GM19238 (cell line): ENCODE data around the gene CELSR2.
"Not testable (repeated sequence)": the region's sequence is repeated elsewhere in the genome, so short reads cannot be mapped to it uniquely, and the experiment has no call there.

Source experiments
- DNase-seq: peaks from one replicate; pipeline ENCODE4 v3.0.0; 2011; ENCODE audit warnings: low spot score; ENCODE audit not compliant: insufficient read length

Gene CELSR2, protein sequence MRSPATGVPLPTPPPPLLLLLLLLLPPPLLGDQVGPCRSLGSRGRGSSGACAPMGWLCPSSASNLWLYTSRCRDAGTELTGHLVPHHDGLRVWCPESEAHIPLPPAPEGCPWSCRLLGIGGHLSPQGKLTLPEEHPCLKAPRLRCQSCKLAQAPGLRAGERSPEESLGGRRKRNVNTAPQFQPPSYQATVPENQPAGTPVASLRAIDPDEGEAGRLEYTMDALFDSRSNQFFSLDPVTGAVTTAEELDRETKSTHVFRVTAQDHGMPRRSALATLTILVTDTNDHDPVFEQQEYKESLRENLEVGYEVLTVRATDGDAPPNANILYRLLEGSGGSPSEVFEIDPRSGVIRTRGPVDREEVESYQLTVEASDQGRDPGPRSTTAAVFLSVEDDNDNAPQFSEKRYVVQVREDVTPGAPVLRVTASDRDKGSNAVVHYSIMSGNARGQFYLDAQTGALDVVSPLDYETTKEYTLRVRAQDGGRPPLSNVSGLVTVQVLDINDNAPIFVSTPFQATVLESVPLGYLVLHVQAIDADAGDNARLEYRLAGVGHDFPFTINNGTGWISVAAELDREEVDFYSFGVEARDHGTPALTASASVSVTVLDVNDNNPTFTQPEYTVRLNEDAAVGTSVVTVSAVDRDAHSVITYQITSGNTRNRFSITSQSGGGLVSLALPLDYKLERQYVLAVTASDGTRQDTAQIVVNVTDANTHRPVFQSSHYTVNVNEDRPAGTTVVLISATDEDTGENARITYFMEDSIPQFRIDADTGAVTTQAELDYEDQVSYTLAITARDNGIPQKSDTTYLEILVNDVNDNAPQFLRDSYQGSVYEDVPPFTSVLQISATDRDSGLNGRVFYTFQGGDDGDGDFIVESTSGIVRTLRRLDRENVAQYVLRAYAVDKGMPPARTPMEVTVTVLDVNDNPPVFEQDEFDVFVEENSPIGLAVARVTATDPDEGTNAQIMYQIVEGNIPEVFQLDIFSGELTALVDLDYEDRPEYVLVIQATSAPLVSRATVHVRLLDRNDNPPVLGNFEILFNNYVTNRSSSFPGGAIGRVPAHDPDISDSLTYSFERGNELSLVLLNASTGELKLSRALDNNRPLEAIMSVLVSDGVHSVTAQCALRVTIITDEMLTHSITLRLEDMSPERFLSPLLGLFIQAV (N-terminal part only)

DNA sequence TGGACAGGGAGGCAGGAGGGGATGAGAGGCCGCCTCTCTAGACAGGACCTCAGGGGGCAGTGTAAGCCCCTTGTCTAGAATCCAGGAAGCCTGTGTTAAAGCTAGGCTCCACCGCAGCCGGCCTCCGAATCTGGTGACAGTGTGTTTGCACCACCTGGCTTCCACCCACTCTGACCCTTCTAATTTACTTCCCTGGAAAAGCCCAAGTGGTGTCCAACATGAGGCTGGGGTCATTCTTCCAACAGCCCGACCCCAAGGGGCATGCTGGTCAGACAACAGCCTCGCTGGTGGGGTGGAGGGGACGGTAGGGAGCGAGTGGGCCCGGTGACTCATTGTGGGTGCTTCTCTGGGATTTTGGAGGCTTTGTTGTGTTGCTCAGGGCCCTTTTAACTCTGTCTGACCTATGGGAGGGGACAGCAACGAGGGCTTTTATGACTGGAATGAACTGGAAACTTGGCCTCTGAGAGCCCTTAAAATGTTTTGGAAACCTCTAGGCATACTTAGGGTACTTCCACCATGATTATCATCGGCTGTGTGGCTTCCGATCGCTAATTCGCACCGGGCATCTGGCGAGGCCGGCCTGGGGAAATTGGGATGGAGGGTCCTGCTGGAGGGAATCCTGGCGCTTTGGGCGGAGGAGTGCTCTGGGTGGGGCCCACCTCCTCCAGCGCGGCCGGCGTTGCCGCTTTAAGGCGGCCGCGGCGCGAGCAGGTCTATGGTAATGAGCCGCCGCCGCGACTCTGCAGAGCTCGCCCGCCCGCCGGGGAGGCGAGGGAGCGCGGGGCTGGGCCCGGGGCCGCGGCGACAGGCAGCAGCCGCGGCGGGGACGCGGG is at the start of gene CELSR2:
CELSR2 (plus strand) TSS at position 743 of the 833 bp plus-strand sequence. CDS start 541 bp downstream, outside the sequence.
- DNase-seq: peak; percentile 88

DNA sequence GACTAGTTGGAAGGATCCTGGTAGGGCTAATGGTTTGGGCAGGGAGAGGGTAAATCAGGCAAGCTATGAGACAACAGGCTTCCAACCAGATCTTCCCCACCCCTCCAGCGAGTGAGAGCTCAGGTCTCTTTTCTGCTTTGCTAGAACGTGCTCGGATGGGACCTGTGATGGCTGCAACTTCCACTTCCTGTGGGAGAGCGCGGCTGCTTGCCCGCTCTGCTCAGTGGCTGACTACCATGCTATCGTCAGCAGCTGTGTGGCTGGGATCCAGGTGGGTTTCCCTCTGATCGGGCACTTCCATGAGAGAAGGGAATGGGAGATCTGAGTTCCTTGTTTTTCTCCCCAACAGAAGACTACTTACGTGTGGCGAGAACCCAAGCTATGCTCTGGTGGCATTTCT is 49.6 kb upstream of the CELSR2 start:
- DNase-seq: no peak

DNA sequence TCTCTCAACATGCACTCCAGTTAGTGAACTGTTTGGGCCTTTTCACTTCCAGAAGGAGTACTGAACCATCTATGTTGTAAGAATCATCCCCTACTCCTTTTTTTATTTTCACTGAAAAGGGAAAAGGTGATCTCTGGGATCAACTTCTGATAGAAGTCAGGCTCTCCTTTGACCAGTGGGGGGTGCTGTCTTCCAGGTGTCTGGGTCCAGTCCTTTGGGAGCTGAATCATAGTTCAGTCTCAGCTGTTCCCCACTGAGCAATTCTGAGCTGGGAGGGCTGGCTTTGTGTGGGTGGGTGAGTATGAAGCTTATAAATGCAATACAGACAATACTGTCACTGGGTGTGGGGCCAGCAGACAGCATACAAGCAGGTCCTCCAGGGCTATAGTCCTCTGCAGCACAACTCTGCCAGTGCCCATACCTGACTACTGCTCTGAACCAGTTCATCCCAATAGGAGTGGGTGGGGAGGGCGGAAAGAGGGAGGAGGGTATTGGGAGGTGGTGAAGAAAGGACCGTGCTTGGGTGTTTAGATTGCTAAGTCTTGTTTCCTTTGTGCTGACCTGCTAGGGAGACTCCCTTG is 48.1 kb upstream of the CELSR2 start:
- DNase-seq: peak; percentile 31

DNA sequence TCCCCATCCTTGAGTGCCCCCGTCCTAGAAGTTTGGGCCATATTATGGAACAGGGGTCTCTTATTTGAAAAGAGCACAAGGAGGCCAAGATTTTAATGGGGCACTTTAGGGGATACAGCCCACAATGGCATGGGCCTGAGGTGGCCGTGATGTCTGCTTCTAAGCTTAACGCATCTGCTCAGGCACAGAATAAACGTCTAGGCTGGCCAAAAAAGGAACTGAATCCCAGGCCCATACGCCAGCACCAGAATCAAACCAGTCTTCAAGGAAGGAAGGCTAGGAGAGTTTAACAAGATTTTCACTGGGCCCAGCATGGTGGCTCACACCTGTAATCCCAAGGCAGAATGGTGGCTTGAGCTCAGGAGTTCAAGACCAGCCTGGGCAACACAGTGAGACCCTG is 44.9 kb upstream of the CELSR2 start:
- no peak for DNase-seq

DNA sequence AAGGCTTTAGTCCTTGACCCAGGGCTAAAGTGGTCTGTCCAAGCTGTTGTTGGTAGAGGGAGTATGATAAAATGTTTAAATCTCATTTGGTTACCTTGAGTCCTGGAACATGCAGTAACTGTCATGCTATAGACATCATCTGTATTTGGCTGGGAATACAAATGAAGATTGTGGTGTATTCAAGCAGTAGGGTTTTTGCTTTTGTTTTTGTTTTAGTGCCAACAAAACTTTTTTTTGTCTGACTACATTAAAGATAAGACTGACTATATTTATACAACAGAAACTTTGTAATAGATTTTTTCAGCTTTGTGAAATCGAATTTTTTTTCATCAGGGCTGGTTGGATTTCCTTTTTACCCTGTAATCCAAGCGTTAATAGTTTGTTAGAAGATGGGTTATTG is 43.0 kb upstream of the CELSR2 start:
- DNase-seq: no peak

DNA sequence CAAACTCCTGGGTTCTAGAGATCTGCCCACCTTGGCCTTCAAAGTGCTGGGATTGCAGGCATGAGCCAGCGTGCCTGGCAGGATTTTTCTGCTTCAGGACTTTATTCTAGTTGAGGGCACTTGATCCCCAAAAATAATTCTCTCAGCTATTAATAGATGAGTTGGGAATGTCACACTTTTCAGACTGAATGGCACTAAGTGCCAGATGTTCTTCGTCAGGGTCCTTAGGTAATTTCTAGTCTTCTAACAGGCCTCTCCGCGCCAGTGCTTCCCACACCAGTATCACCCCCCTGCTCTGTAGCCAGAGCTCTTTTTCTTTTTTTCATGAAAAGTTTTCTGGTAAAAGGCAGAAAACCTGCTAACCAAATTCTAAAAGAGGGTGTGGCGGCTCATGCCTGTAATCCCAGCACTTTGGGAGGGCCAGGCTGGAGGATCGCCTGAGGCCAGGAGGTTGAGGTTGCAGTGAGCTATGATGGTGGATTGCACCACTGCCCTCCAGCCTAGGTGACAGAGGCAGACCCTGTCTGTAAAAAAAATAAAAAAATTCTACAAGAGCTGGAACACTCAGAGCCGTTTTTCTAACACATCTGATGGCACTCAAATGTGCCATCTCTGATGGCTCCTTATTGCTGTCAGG is 41.8 kb upstream of the CELSR2 start:
- no peak for DNase-seq

DNA sequence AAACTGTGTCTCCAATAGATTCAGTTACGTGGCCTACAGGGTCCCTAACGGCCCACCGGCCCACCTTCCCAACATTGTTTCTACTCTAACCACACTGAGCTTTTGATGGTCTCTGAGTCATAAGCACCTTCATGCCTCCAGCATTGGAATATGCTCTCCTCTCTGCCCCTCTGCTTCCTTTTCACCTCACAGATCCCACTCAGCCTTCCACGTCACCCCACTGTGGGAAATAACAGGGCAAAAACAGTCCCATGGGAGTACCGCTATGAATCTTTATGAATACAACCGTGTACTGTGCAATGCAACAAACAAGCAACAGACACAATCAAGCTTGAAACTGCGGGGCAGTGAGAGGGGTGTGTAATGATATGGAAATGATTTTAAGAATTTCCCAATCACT is 40.9 kb upstream of the CELSR2 start:
- no peak for DNase-seq

DNA sequence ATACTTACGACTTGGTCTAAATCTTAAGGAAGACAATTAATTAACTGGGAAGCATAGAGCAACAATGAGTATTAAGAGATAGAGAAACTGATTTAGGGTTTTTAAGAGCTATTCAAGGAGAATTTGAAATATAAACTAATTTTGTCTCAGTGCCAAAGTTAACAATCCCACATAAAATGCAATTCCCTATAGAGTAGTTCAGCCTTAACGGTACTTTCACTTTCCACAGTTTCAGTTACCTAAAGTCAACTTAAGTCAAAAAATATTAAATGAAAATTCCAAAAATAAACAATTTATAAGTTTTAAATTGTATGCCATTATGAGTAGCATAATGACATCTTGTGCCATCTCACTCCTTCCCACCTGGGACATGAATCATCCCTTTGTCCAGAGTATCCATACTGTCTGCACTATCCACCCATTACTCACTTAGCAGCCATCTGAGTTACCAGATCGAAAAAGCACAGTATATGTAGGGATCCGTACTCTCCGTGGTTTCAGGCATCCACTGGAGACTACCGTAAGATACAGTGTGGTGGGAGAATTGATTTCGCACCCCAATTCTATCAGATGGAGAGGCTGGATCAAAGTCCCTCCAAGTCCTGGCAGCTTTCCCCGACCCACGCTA is 40.4 kb upstream of the CELSR2 start:
- no peak for DNase-seq

DNA sequence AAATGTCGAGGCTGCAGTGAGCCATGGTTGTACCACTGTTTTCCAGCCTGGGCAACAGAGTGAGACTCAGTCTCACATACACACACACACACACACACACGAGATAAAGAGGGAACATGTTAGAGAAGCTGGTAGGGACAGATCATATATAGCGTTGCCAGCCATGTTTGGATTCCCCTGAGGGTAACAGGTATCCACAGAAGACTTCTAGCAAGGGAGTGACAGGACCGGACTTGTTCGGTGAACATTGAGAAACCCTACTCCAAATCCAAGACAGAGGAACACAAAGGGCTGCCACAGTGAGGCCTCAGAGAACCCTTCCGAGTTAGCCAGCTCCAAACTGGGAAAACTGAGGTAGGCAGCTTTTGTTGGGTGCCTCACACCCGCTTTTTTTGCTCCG is 39.3 kb upstream of the CELSR2 start:
- no peak for DNase-seq

DNA sequence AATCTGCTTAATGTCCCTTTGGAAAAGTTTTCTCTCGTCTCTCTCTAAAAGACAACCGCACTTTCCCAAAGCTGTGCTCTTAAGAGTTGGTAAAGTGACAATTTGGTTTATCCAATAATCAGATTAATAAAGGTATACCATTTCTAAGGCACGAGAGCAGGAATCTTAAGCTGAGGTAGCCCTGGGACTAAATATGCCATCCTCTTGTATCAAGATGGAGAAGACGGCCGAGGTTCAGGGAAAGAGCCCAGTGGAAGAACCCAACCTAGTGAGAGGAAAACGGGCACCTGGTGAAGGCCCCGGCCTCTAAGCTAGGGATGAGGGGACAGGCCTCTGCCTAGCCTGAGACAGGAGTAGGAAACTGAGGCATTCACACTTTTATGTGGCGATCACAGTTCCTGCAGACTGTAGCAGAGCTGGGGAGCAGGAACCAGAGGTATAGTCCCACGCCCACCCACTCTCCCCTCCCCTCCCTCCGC is 36.0 kb upstream of the CELSR2 start:
- DNase-seq: no peak

DNA sequence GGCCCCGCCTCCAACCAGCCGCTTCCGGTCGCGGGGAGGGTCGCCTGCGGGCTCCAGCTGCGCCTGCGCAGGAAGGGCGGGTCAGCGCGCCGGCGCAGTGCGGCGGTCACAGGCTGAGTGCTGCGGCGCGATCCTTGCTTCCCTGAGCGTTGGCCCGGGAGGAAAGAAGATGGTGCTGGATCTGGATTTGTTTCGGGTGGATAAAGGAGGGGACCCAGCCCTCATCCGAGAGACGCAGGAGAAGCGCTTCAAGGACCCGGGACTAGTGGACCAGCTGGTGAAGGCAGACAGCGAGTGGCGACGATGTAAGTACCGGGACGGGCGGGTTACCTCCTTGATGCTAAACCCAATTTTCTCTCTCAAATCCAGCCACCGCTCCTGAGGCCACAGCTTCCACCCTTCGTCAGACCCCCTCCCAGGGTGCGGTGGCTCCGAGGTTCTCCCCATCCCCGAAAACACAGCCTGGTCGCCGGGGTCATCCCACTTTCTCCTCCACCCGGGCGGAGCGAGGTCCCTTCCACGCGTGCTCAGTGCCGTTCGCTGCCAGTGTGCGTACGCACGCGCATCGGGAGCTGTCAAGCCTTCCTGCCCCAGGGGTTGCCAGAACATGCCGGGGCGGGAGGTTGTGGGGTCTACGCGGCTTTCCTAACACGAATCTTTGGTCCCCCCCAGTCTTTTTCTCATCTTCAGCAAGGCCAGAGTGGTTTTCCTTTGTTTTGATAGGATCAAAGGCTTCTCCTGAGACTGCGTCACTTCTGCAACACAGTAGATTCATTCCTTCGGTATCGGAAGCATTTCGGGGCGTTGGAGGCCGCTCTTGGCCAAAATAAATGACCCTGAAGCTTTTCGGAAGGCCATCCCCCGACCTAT is 35.3 kb upstream of the CELSR2 start, which contains the start of gene SARS1:
SARS1 (plus strand) TSS at position 95 of the 870 bp plus-strand sequence; CDS start at position 170, 75 bp downstream.
- DNase-seq: peak; percentile 87

DNA sequence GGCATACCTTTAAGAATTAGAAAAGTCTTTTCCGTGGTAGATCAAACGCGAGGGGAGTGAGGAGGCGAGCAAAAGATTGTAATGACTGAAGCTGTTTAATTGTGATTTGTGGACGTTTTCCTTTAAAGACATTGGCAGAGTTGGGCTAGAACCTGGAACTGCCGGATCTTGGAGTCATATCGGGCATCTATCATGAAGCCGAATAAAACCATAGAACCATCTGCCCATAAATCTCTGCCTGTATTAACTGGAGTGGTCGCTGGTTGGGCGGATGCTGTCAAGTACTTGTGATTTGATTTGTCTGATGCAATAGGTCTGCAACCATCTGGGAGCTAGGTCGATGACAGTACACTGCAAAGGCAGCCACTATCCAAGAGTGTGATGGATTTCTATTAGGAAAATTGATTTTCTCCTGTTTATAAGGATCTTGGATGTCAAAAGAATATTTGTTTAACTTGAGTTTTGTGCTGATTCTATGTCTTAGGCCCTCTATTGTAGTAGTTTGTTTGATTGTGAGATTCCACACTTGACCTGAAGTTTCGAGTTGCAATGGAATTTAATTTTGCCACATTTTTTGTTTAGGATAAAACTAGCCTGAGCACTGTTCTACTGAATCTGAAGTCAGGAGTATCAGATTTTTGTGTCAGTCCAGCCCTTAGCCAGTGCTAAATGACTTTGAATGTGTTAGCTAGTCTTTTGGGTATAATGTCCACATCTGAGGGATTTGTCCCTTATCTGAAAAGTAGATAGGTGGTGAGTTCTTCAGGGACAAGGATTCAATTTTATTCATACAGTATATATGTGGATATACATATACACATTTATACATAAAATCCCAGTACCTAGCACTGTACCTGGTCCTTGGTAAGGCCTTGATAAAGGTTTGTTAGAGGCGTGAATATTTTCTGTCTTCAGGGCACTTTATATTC is 34.4 kb upstream of the CELSR2 start:
- no peak for DNase-seq

DNA sequence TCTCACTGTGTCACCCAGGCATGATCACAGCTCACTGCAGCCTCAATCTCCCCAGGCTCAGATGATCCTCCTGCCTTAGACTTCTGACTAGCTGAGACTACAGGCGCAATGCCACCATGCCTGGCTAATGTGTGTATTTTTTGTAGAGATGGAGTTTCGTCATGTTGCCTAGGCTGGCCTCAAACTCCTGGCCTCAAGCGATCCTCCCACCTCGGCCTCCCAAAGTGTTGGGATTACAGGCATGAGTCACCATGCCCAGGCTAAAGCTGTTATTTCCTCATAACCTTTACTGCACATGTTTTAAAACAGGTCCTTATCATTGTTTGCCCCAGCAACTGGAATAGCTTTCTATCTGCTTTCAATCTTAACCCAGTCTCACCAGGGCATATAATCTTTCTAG is 32.7 kb upstream of the CELSR2 start:
- DNase-seq: no peak

DNA sequence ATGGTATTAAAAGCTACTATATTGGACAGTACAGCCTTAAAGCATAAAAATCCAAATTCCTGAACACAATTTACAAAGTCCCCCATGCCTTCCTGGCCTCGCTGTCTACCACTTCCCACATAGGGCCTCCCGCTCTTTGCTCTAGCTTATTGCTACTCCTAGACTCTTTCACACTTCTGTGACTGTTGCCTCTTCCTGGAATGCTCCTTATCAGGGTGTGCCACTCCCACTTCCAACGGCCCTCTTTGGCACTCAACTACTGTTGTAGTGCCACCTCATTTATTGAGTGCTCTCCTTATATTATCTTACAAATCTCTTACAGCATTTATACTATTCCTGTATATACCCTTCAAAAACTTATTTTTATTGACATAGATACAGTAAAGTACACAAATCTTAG is 30.8 kb upstream of the CELSR2 start:
- DNase-seq: no peak

DNA sequence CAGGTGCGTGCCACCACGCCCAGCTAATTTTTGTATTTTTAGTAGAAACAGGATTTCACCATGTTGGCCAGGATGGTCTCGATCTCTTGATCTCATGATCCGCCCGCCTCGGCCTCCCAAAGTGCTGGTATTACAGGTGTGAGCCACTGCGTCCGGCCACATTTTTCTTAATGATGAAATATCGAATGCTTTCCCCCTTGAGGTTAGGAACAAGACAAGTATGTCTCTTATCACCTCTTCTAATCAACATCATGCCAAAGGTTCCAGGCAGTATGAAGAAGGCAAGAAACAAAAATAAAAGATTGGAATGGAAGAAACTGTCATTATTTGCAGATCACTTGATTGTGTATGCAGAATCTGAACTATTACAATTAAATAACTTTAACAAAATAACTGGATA is 28.1 kb upstream of the CELSR2 start:
- not testable (repeated sequence) for DNase-seq

DNA sequence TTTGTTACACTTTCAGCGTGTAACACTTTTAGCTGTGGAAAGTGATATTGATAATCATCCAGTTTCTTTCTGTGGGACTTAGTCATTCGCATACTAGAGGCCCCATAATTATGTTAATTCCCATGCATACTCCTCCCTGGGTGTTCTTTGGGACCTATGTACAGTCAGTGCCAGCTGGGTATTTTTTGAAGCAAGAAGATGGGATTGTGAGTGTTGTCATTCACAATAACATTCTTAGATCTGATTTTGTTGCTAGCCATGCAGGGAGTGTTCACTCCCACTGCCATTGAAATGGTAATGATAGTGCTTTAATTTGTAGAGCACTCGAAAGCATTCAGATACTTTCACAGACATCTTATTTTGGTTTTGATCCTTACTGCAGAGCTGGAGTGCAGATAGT is 24.0 kb upstream of the CELSR2 start:
- DNase-seq: no peak

DNA sequence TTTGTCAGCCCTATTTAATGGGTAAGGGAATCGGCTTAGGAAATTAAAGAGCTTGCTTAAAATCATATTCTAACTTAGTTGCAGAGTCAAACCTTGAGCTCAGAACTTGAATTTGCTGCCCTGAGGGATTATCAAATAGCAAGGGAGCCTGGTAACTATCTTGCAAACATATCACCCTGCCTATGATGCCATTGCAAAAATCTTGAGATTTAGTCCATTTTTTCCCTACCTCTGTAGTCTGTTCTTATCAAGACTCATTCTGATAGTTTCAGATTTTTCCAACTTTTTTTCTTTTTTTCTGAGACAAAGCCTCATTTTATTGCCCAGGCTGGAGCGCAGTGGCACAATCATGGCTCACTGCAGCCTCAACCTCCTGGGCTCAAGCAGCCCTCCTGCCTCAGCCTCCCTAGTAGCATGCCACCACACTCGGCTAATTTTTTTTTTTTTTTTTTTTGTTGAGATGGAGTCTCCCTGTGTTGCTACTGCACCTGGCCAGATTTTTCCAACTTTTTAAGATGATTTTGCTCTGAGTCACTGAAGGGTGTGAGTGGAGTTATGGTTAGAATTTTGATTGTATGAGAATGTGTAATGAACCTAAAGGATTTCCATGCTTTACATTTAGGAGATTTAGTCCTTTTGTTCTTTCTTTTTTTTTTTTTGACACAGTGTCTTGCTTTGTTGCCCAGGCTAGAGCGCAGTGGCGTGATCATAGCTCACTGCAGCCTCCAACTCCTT is 23.5 kb upstream of the CELSR2 start:
- no peak for DNase-seq
